GM12878 (cell line): ENCODE data around the gene TDP2. TPM values are rescaled to one million over a fixed set of nuclear protein-coding genes. Genes with fewer than 3 reads are reported as not detected.

Source experiments
- ATAC-seq: fragments of 200-7000 bp; cut with Tn5 transposase; 3 replicates; pipeline ENCODE4 v1.9.1; 2020; ENCODE audit warnings: mild to moderate bottlenecking, moderate library complexity
- BruUV-seq: library from RNA; stranded (reverse); fragments of 400-500 nt; replicated peaks from 2 replicates; lab custom pipeline; 2021; lab: Mats Ljungman, UMichigan
- CTCF ChIA-PET: fragments of 300-600 bp; sonication (Branson Sonifier 250); formaldehyde crosslinking; extraction: SDS; loops from one replicate; lab custom pipeline; 2021; ENCODE audit warnings: inconsistent platforms; lab: Yijun Ruan, JAX
- POLR2A ChIA-PET: fragments of 350-600 bp; formaldehyde crosslinking; extraction: SDS; loops from one replicate; lab custom pipeline; 2021; ENCODE audit warnings: inconsistent platforms; lab: Charles Lee
- RAD21 ChIA-PET: fragments of 300-600 bp; sonication (Branson Sonifier 250); formaldehyde crosslinking; loops from one replicate; lab custom pipeline; 2023; ENCODE audit warnings: antibody characterized with exemption; ENCODE audit not compliant: unreplicated experiment; lab: Charles Lee
- SMC1A ChIA-PET: fragments of 300-600 bp; sonication (Branson Sonifier 250); formaldehyde crosslinking; loops from one replicate; lab custom pipeline; 2023; ENCODE audit not compliant: unreplicated experiment, uncharacterized antibody; lab: Charles Lee
- DNase-seq: peaks from one replicate; pipeline ENCODE4 v3.0.0-alpha.2; 2011; ENCODE audit warnings: low read depth, low spot score
- FAIRE-seq: peaks from 3 replicates; lab custom pipeline; 2011; peaks lifted over from hg19 to GRCh38; lab: Jason Lieb, UNC
- H2AFZ ChIP-seq: 2 replicates; pipeline ENCODE4 v1.6.0; 2011; ENCODE audit warnings: low read depth, low read length, control low read depth; ENCODE audit not compliant: control insufficient read depth
- H3K27ac ChIP-seq: 2 replicates; pipeline ENCODE4 v1.5.1; 2011; ENCODE audit warnings: control low read depth; ENCODE audit not compliant: control insufficient read depth, insufficient read depth
- H3K27me3 ChIP-seq, 2 experiments: replicated peaks in 1 of 2; 2 replicates each; pipeline versions ENCODE4 v1.6.0 to v1.6.1; 2011; ENCODE audit warnings: low read length in 1 of 2; ENCODE audit not compliant: control insufficient read depth in 2 of 2, insufficient read depth in 2 of 2
- H3K36me3 ChIP-seq, 2 experiments: 2 replicates each; pipeline ENCODE4 v1.5.1; 2011; ENCODE audit warnings: low read length in 1 of 2; ENCODE audit not compliant: control insufficient read depth in 2 of 2, insufficient read depth in 2 of 2
- H3K4me1 ChIP-seq: 2 replicates; pipeline ENCODE4 v1.6.1; 2011; ENCODE audit warnings: mild to moderate bottlenecking, low read length, moderate library complexity, mixed read lengths; ENCODE audit not compliant: control insufficient read depth, insufficient read depth
- H3K4me2 ChIP-seq: 2 replicates; pipeline ENCODE4 v1.6.0; 2011; ENCODE audit warnings: control low read depth; ENCODE audit not compliant: control insufficient read depth, insufficient read depth
- H3K4me3 ChIP-seq: fragments of 200-600 bp; sonication (generic); 2 replicates; pipeline ENCODE4 v1.5.1; 2016
- H3K79me2 ChIP-seq: 2 replicates; pipeline ENCODE4 v1.6.0; 2011; ENCODE audit warnings: low read length; ENCODE audit not compliant: control insufficient read depth, insufficient read depth
- H3K9ac ChIP-seq: 2 replicates; pipeline ENCODE4 v1.8.0; 2011; ENCODE audit warnings: low read length, control low read depth, mixed read lengths; ENCODE audit not compliant: control insufficient read depth, insufficient read depth
- H3K9me3 ChIP-seq: replicated peaks from 3 replicates; pipeline ENCODE4 v1.5.1; 2011; ENCODE audit warnings: mild to moderate bottlenecking, low read length; ENCODE audit not compliant: control insufficient read depth, insufficient read depth
- H4K20me1 ChIP-seq: 2 replicates; pipeline ENCODE4 v1.6.0; 2011; ENCODE audit not compliant: control insufficient read depth, insufficient read depth
- BACH1 ChIP-seq: fragments of 450-650 bp; IDR thresholded peaks from 2 replicates; pipeline ENCODE4 v1.6.1; 2017; ENCODE audit warnings: mild to moderate bottlenecking, borderline replicate concordance
- E4F1 ChIP-seq: fragments of 450-650 bp; IDR thresholded peaks from 2 replicates; pipeline ENCODE4 v1.6.1; 2018; ENCODE audit warnings: borderline replicate concordance, mild to moderate bottlenecking; ENCODE audit not compliant: partially characterized antibody
- EZH2 ChIP-seq: IDR thresholded peaks from 2 replicates; pipeline ENCODE4 v1.6.1; 2012; ENCODE audit warnings: low read depth, mild to moderate bottlenecking, control low read depth, inconsistent platforms, low read length, borderline replicate concordance; ENCODE audit not compliant: control insufficient read depth
- IKZF2 ChIP-seq, 2 experiments: fragments of 450-650 bp; IDR thresholded peaks; 2 replicates each; pipeline ENCODE4 v1.6.1; 2017; ENCODE audit warnings: mild to moderate bottlenecking in 2 of 2, moderate library complexity in 2 of 2
- KLF5 ChIP-seq: fragments of 450-650 bp; IDR thresholded peaks from 2 replicates; pipeline ENCODE4 v1.6.1; 2014; ENCODE audit warnings: mild to moderate bottlenecking; ENCODE audit not compliant: partially characterized antibody
- MEF2A ChIP-seq: IDR thresholded peaks from 2 replicates; pipeline ENCODE4 v1.6.1; 2011; ENCODE audit warnings: low read depth, mild to moderate bottlenecking, low read length, moderate library complexity; ENCODE audit not compliant: insufficient read depth
- MXI1 ChIP-seq: fragments of 150-350 bp; IDR thresholded peaks from 2 replicates; pipeline ENCODE4 v1.6.1; 2011; ENCODE audit warnings: low read depth, mild to moderate bottlenecking, inconsistent platforms, low read length, improper control_type of control experiment
- NFYB ChIP-seq: IDR thresholded peaks from 2 replicates; pipeline ENCODE4 v1.6.1; 2011; ENCODE audit warnings: low read depth, mild to moderate bottlenecking, low read length, improper control_type of control experiment, moderate library complexity; ENCODE audit not compliant: insufficient read depth
- NKRF ChIP-seq: fragments of 450-650 bp; conservative IDR thresholded peaks from 2 replicates; pipeline ENCODE4 v1.6.1; 2017; ENCODE audit warnings: mild to moderate bottlenecking, moderate library complexity
- PBX3 ChIP-seq: IDR thresholded peaks from 2 replicates; pipeline ENCODE4 v1.6.1; 2011; ENCODE audit warnings: mild to moderate bottlenecking, low read depth, low read length, moderate library complexity; ENCODE audit not compliant: insufficient replicate concordance
- POU2F2 ChIP-seq: IDR thresholded peaks from 3 replicates; pipeline ENCODE4 v1.6.1; 2011; ENCODE audit warnings: low read depth, mild to moderate bottlenecking, low read length, borderline replicate concordance
- SUPT20H ChIP-seq: IDR thresholded peaks from 2 replicates; pipeline ENCODE4 v1.6.1; 2011; ENCODE audit warnings: low read depth, mild to moderate bottlenecking, low read length, moderate library complexity, borderline replicate concordance; ENCODE audit not compliant: control insufficient read depth
- ZBTB40 ChIP-seq: fragments of 450-650 bp; IDR thresholded peaks from 2 replicates; pipeline ENCODE4 v1.6.1; 2016; ENCODE audit warnings: mild to moderate bottlenecking, moderate library complexity, borderline replicate concordance
- WGBS: methylation state at CpG from one replicate; pipeline ENCODE4 v1.1.6; 2016; ENCODE audit warnings: low lambda C conversion rate; ENCODE audit not compliant: insufficient replicate concordance, insufficient coverage; ENCODE audit errors: missing lambda C conversion rate; 5-methylcytosine and 5-hydroxymethylcytosine counted together
- in situ Hi-C: fragments of 300-500 bp; cut with MboI; formaldehyde crosslinking; loops from 9 replicates; pipeline ENCODE4 v1.14.3; 2018; ENCODE audit warnings: mixed read lengths
- intact Hi-C: fragments of 100-400 bp; cut with micrococcal nuclease; formaldehyde crosslinking; loops from one replicate; pipeline ENCODE4 v1.14.2; 2022; ENCODE audit not compliant: unreplicated experiment
- polyA plus RNA-seq, 11 experiments: library from polyadenylated mRNA; depleted of rRNA in 4 of 11; unstranded in 6 of 11; stranded (reverse) in 5 of 11; fragments of >200 nt; fragmentation: Nextera tagmentation in 4 of 11; fragmentation: Illumina TruSeq in 1 of 11; extraction: Ambion mirVana in 4 of 11; extraction: Trizol in 1 of 11; gene quantifications; 1 replicate in 1 of 11; 2 replicates in 10 of 11; pipeline versions ENCODE4 v1.2.1 to v1.2.3, GENCODE V29; 2011 to 2016; ENCODE audit warnings: inconsistent platforms in 2 of 11, missing spikeins in 2 of 11, low read depth in 1 of 11
- total RNA-seq, 4 experiments: library from RNA; depleted of rRNA in 3 of 4; stranded (reverse); fragments of >200 nt in 3 of 4; fragmentation: Illumina TruSeq in 1 of 4; extraction: Trizol in 1 of 4; gene quantifications; 2 replicates each; pipeline versions ENCODE4 v1.2.1 to v1.2.3, GENCODE V29; 2013 to 2021

TDP2 gene
- total and polyA plus RNA-seq, 10 of the 15 experiments (the other 5 are each of a cell fraction or from before 2014, with no cell fraction given), result 24.4 to 53.3 (median 38.8) TPM

GRCh38 chr6:24696097-24696496 lies 29.4 kb upstream of the TDP2 start:
- FAIRE-seq, result no peak
- TF ChIP-seq NFYB, result no peak
- TF ChIP-seq BACH1, result no peak
- TF ChIP-seq KLF5, result no peak
- no peak for TF ChIP-seq NKRF
- TF ChIP-seq ZBTB40, result no peak
- no peak for TF ChIP-seq POU2F2
- no peak for TF ChIP-seq SUPT20H
- no peak for TF ChIP-seq IKZF2 (IDR thresholded peaks at IDR 0.05)
- no peak for TF ChIP-seq MXI1
- no peak for TF ChIP-seq PBX3
- no peak for TF ChIP-seq EZH2
- no peak for TF ChIP-seq E4F1
- no peak for TF ChIP-seq MEF2A

More at GRCh38 chr6:24696097-24696496, 29.4 kb upstream of the TDP2 start:
- ChIA-PET SMC1A (interaction anchor here (1.2 to 2.2 kb wide), 4 partner anchors 62 to 173 kb away, joined by 3 to 7 read pairs (median 4); no protein-coding TSS in a partner anchor), RAD21 (interaction anchor here (0.9 to 1.6 kb wide), 2 partner anchors 112 to 114 kb away, joined by 4 to 9 read pairs; no protein-coding TSS in a partner anchor), POLR2A (no interaction called here), CTCF (interaction anchor here (0.7 to 4.8 kb wide), 8 partner anchors 19 to 173 kb away, joined by 3 to 35 read pairs (median 4); no protein-coding TSS in a partner anchor)
- H3K9me3 ChIP-seq, result no peaks in the 10 kb centered on the region
- ATAC-seq (no peak), DNase-seq (no peak)
- H3K36me3 ChIP-seq, result no peaks in the 10 kb centered on the region
- no TSS peak for BruUV-seq
- no peaks in the 10 kb centered on the region for H3K79me2 ChIP-seq
- H3K27me3 ChIP-seq, result no peaks in the 10 kb centered on the region
- H3K27ac ChIP-seq, result no peak overlapping the region
- no peak overlapping the region for H3K4me2 ChIP-seq
- H4K20me1 ChIP-seq, result no peaks in the 10 kb centered on the region
- H3K9ac ChIP-seq, result no peak overlapping the region
- WGBS, result 95% methylated on average over 2 of the region's 2 CpGs
- H2AFZ ChIP-seq, result no peak overlapping the region
- no peak overlapping the region for H3K4me3 ChIP-seq
- in situ Hi-C loops, result loop anchor here (5.0 to 10.0 kb wide), 3 partner anchors 114 to 411 kb away; no protein-coding TSS in a partner anchor
- H3K4me1 ChIP-seq, result no peaks in the 10 kb centered on the region; the same call in 1 of the 2 replicates
- intact Hi-C loops, result no loop called here
